Measurements from ENCODE around the gene PCGF3.

GRCh38 chr4:772118-772517 is 66.5 kb downstream of the PCGF3 start:
- no peak for TF ChIP-seq JUND (IDR thresholded peaks at IDR 0.05)
- TF ChIP-seq, protein P1, sequence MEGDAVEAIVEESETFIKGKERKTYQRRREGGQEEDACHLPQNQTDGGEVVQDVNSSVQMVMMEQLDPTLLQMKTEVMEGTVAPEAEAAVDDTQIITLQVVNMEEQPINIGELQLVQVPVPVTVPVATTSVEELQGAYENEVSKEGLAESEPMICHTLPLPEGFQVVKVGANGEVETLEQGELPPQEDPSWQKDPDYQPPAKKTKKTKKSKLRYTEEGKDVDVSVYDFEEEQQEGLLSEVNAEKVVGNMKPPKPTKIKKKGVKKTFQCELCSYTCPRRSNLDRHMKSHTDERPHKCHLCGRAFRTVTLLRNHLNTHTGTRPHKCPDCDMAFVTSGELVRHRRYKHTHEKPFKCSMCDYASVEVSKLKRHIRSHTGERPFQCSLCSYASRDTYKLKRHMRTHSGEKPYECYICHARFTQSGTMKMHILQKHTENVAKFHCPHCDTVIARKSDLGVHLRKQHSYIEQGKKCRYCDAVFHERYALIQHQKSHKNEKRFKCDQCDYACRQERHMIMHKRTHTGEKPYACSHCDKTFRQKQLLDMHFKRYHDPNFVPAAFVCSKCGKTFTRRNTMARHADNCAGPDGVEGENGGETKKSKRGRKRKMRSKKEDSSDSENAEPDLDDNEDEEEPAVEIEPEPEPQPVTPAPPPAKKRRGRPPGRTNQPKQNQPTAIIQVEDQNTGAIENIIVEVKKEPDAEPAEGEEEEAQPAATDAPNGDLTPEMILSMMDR (IDR thresholded peaks at IDR 0.05 in 2 of 3, conservative IDR thresholded peaks at IDR 0.05 in 1 of 3; ENCODE audit: borderline replicate concordance in 1 of 3, insufficient read depth in 1 of 3, low read depth in 2 of 3, low read length in 2 of 3), result no peak
- no peak for TF ChIP-seq FOSL1 (IDR thresholded peaks at IDR 0.05; ENCODE audit: low read depth)
- TF ChIP-seq SRF (IDR thresholded peaks at IDR 0.05; ENCODE audit: low read depth), result no peak
- no peak for TF ChIP-seq SIN3A (IDR thresholded peaks at IDR 0.05; ENCODE audit: low read depth)
- TF ChIP-seq POLR2AphosphoS5 (IDR thresholded peaks at IDR 0.05; ENCODE audit: low read depth, low read length), result no peak
- no peak for TF ChIP-seq RAD21 (IDR thresholded peaks at IDR 0.05; ENCODE audit: low read depth)
- no peak for TF ChIP-seq TCF7L2 (IDR thresholded peaks at IDR 0.05; ENCODE audit: borderline replicate concordance, extremely low read depth, insufficient read depth, insufficient read length)
- TF ChIP-seq ZBTB33 (IDR thresholded peaks at IDR 0.05; ENCODE audit: extremely low read depth, insufficient replicate concordance, low read length), result no peak
- TF ChIP-seq POLR2A (IDR thresholded peaks at IDR 0.05; ENCODE audit: borderline replicate concordance, extremely low read depth, insufficient read depth, insufficient read length), result no peak
